ENCODE results near the gene ANG. TPM values are rescaled to one million over a fixed set of nuclear protein-coding genes. Genes with fewer than 3 reads are reported as not detected.

Gene ANG
- total and polyA plus RNA-seq, 2 donors (not counting 1 experiment from before 2014, with no cell fraction given) = 1.7 to 2.0 TPM

- intact Hi-C loops (cut with micrococcal nuclease) = no loop called here
Measured at GRCh38 chr14:20711261-20711660, 22.7 kb downstream of the ANG start.

GRCh38 chr14:20711685-20712084, 23.1 kb downstream of the ANG start:
- intact Hi-C loops (cut with micrococcal nuclease) = no loop called here
- no peaks in the 10 kb centered on the region for H3K27me3 Mint-ChIP-seq
- peaks cover 0 to 8% (median 2%) of the 10 kb centered on the region in 3 donors for H3K9me3 ChIP-seq (ENCODE audit: control extremely low read depth in 1 of 3, control insufficient read depth in 2 of 3, insufficient read depth in 1 of 3, low read length in 2 of 3)
- no peak overlapping the region for H3K27ac ChIP-seq (ENCODE audit: low read length in 2 of 2)
- H3K4me3 Mint-ChIP-seq = no peak overlapping the region
- no peaks in the 10 kb centered on the region for H3K36me3 ChIP-seq (replicated peaks in 1 of 2; ENCODE audit: control extremely low read depth in 1 of 2, control insufficient read depth in 1 of 2, extremely low read depth in 1 of 2, insufficient read depth in 2 of 2, low read length in 1 of 2)
- H3K27me3 ChIP-seq (replicated peaks in 1 of 4; ENCODE audit: control extremely low read depth in 1 of 4, control insufficient read depth in 3 of 4, insufficient read depth in 4 of 4, low read length in 3 of 4) = no peaks in the 10 kb centered on the region
- no peak overlapping the region for H2AFZ ChIP-seq (ENCODE audit: insufficient read depth, low read depth, low read length, poor library complexity, severe bottlenecking)
- H3K4me3 ChIP-seq (ENCODE audit: control extremely low read depth in 1 of 5, extremely low read depth in 1 of 5, insufficient read depth in 1 of 5, low read depth in 2 of 5, low read length in 4 of 5) = no peak overlapping the region
- DNase-seq (no peak), ATAC-seq (ENCODE audit: low read depth) (no peak)
- no peak overlapping the region for H3K27ac Mint-ChIP-seq
- ChIA-PET CTCF (interaction anchor here (0.7 to 3.8 kb wide), 4 partner anchors 12 to 144 kb away, joined by 3 to 15 read pairs (median 4); no protein-coding TSS in a partner anchor), POLR2A (interaction anchor here (0.5 kb wide), 1 partner anchor 22 kb away, joined by 3 read pairs; no protein-coding TSS in a partner anchor)
- no peaks in the 10 kb centered on the region for H4K20me1 ChIP-seq (ENCODE audit: control insufficient read depth, insufficient read depth, low read length, poor library complexity, severe bottlenecking)
- H3K4me2 ChIP-seq (replicated peaks; ENCODE audit: low read depth, low read length, poor library complexity, severe bottlenecking) = no peak overlapping the region
- H3K79me2 ChIP-seq (ENCODE audit: control insufficient read depth, insufficient read depth, low read length) = no peaks in the 10 kb centered on the region
- TF ChIP-seq EZH2 (IDR thresholded peaks at IDR 0.05; ENCODE audit: borderline replicate concordance, insufficient read depth, low read depth, low read length, poor library complexity, severe bottlenecking) = no peak
- no peak for TF ChIP-seq CTCF (IDR thresholded peaks at IDR 0.05)
- peaks cover 16 to 38% of the 10 kb centered on the region in 2 donors for H3K4me1 ChIP-seq (ENCODE audit: control insufficient read depth in 2 of 2, insufficient read depth in 2 of 2, low read length in 2 of 2)
- peaks cover 3% of the 10 kb centered on the region for H3K9me3 Mint-ChIP-seq (ENCODE audit: insufficient read depth)
- WGBS (ENCODE audit: insufficient coverage) = 37% methylated on average over 3 of the region's 4 CpGs
- no peak overlapping the region for H3K9ac ChIP-seq (ENCODE audit: low read length)
- peaks cover 40% of the 10 kb centered on the region for H3K4me1 Mint-ChIP-seq

More at GRCh38 chr14:20711261-20711660, 22.7 kb downstream of the ANG start:
- Histone ChIP-seq H3K36me3 (replicated peaks in 1 of 2; ENCODE audit: control extremely low read depth in 1 of 2, control insufficient read depth in 1 of 2, extremely low read depth in 1 of 2, insufficient read depth in 2 of 2, low read length in 1 of 2) (no peaks in the 10 kb centered on the region), H3K4me1 (ENCODE audit: control insufficient read depth in 2 of 2, insufficient read depth in 2 of 2, low read length in 2 of 2) (peaks cover 15 to 34% of the 10 kb centered on the region in 2 donors), H3K4me2 (replicated peaks; ENCODE audit: low read depth, low read length, poor library complexity, severe bottlenecking) (no peak overlapping the region), H3K9ac (ENCODE audit: low read length) (no peak overlapping the region), H3K27me3 (replicated peaks in 1 of 4; ENCODE audit: control extremely low read depth in 1 of 4, control insufficient read depth in 3 of 4, insufficient read depth in 4 of 4, low read length in 3 of 4) (no peaks in the 10 kb centered on the region), H4K20me1 (ENCODE audit: control insufficient read depth, insufficient read depth, low read length, poor library complexity, severe bottlenecking) (no peaks in the 10 kb centered on the region), H3K27ac (ENCODE audit: low read length in 2 of 2) (no peak overlapping the region), H2AFZ (ENCODE audit: insufficient read depth, low read depth, low read length, poor library complexity, severe bottlenecking) (no peak overlapping the region), H3K79me2 (ENCODE audit: control insufficient read depth, insufficient read depth, low read length) (no peaks in the 10 kb centered on the region), H3K9me3 (ENCODE audit: control extremely low read depth in 1 of 3, control insufficient read depth in 2 of 3, insufficient read depth in 1 of 3, low read length in 2 of 3) (peaks cover 0 to 9% (median 2%) of the 10 kb centered on the region in 3 donors), H3K4me3 (ENCODE audit: control extremely low read depth in 1 of 5, extremely low read depth in 1 of 5, insufficient read depth in 1 of 5, low read depth in 2 of 5, low read length in 4 of 5) (no peak overlapping the region)
- H3K4me3 Mint-ChIP-seq = no peak overlapping the region
- WGBS (ENCODE audit: insufficient coverage) = 50% methylated on average over 2 of the region's 4 CpGs
- H3K9me3 Mint-ChIP-seq (ENCODE audit: insufficient read depth) = peaks cover 3% of the 10 kb centered on the region
- peaks cover 37% of the 10 kb centered on the region for H3K4me1 Mint-ChIP-seq
- ChIA-PET CTCF (interaction anchor here (0.7 to 3.8 kb wide), 5 partner anchors 11 to 147 kb away, joined by 3 to 15 read pairs (median 4); no protein-coding TSS in a partner anchor), POLR2A (no interaction called here)
- no peak for DNase-seq
- no peaks in the 10 kb centered on the region for H3K27me3 Mint-ChIP-seq
- no peak overlapping the region for H3K27ac Mint-ChIP-seq
- no peak for ATAC-seq (ENCODE audit: low read depth)
- TF ChIP-seq CTCF (IDR thresholded peaks at IDR 0.05) = no peak
- no peak for TF ChIP-seq EZH2 (IDR thresholded peaks at IDR 0.05; ENCODE audit: borderline replicate concordance, insufficient read depth, low read depth, low read length, poor library complexity, severe bottlenecking)

All from B cell (primary cell).